ENCODE data around the gene TMEM106B.

TMEM106B gene

GRCh38 chr7:12289996-12290395 lies 78.9 kb downstream of the TMEM106B start:
- H3K36me3 ChIP-seq (ENCODE audit: control insufficient read depth, insufficient read depth, low read length) = no peaks in the 10 kb centered on the region
- H3K4me3 ChIP-seq (ENCODE audit: insufficient read depth, low read depth, low read length, poor library complexity, severe bottlenecking) = no peak overlapping the region
- no peaks in the 10 kb centered on the region for H3K27me3 ChIP-seq (replicated peaks; ENCODE audit: control insufficient read depth, insufficient read depth, low read length, poor library complexity, severe bottlenecking)
- no peaks in the 10 kb centered on the region for H3K9me3 ChIP-seq (ENCODE audit: control insufficient read depth, low read length)
- no peak for DNase-seq
- no peak overlapping the region for H3K27ac ChIP-seq (ENCODE audit: insufficient read depth, low read length, poor library complexity, severe bottlenecking)
- H3K4me1 ChIP-seq (ENCODE audit: control insufficient read depth, insufficient read depth, low read length, poor library complexity, severe bottlenecking) = no peaks in the 10 kb centered on the region

- H3K9me3 ChIP-seq (ENCODE audit: control insufficient read depth, low read length) = no peaks in the 10 kb centered on the region
- H3K4me1 ChIP-seq (ENCODE audit: control insufficient read depth, insufficient read depth, low read length, poor library complexity, severe bottlenecking) = no peaks in the 10 kb centered on the region
- DNase-seq = no peak
- H3K4me3 ChIP-seq (ENCODE audit: insufficient read depth, low read depth, low read length, poor library complexity, severe bottlenecking) = no peak overlapping the region
- no peaks in the 10 kb centered on the region for H3K36me3 ChIP-seq (ENCODE audit: control insufficient read depth, insufficient read depth, low read length)
- no peak overlapping the region for H3K27ac ChIP-seq (ENCODE audit: insufficient read depth, low read length, poor library complexity, severe bottlenecking)
- H3K27me3 ChIP-seq (replicated peaks; ENCODE audit: control insufficient read depth, insufficient read depth, low read length, poor library complexity, severe bottlenecking) = no peaks in the 10 kb centered on the region
Measured at GRCh38 chr7:12290761-12291160, 79.7 kb downstream of the TMEM106B start.

GRCh38 chr7:12291870-12292269 lies 80.8 kb downstream of the TMEM106B start:
- Histone ChIP-seq H3K4me1 (ENCODE audit: control insufficient read depth, insufficient read depth, low read length, poor library complexity, severe bottlenecking) (no peaks in the 10 kb centered on the region), H3K27me3 (replicated peaks; ENCODE audit: control insufficient read depth, insufficient read depth, low read length, poor library complexity, severe bottlenecking) (no peaks in the 10 kb centered on the region), H3K4me3 (ENCODE audit: insufficient read depth, low read depth, low read length, poor library complexity, severe bottlenecking) (no peak overlapping the region), H3K36me3 (ENCODE audit: control insufficient read depth, insufficient read depth, low read length) (no peaks in the 10 kb centered on the region), H3K9me3 (ENCODE audit: control insufficient read depth, low read length) (no peaks in the 10 kb centered on the region), H3K27ac (ENCODE audit: insufficient read depth, low read length, poor library complexity, severe bottlenecking) (no peak overlapping the region)
- DNase-seq = no peak

Data from effector memory CD4-positive, alpha-beta T cell (primary cell).